Fibroblast of lung (primary cell): Measurements from ENCODE around the gene MEIS2. TPM values are rescaled to one million over a fixed set of nuclear protein-coding genes. Genes with fewer than 3 reads are reported as not detected.

Source experiments
- DNase-seq, 2 donors: peaks; one replicate each; pipeline versions ENCODE4 v3.0.0 to v3.0.0-alpha.2; 2010; ENCODE audit warnings: low read depth in 2 of 2
- H2AFZ ChIP-seq: 2 replicates; pipeline ENCODE4 v1.5.1; 2012; ENCODE audit warnings: low read length, control low read depth, inconsistent platforms
- H3K27ac ChIP-seq: 2 replicates; pipeline ENCODE4 v1.5.1; 2011; ENCODE audit warnings: low read length, control low read depth; ENCODE audit not compliant: insufficient read depth
- H3K27me3 ChIP-seq: 2 replicates; pipeline ENCODE4 v1.5.1; 2011; ENCODE audit warnings: mild to moderate bottlenecking, low read length; ENCODE audit not compliant: control insufficient read depth, insufficient read depth
- H3K36me3 ChIP-seq: 2 replicates; pipeline ENCODE4 v1.5.1; 2011; ENCODE audit warnings: low read length; ENCODE audit not compliant: control insufficient read depth, insufficient read depth
- H3K4me1 ChIP-seq: 2 replicates; pipeline ENCODE4 v1.5.1; 2011; ENCODE audit warnings: low read length; ENCODE audit not compliant: control insufficient read depth, insufficient read depth; ENCODE audit errors: extremely low read depth
- H3K4me2 ChIP-seq: 2 replicates; pipeline ENCODE4 v1.5.1; 2011; ENCODE audit warnings: low read length, control low read depth; ENCODE audit not compliant: insufficient read depth; ENCODE audit errors: extremely low read depth
- H3K4me3 ChIP-seq, 4 experiments: fragments of 200-600 bp in 1 of 4; sonication (generic) in 1 of 4; replicated peaks in 1 of 4; 2 replicates each; pipeline ENCODE4 v1.5.1; 2011 to 2016; ENCODE audit warnings: low read length in 4 of 4, low read depth in 3 of 4, mild to moderate bottlenecking in 3 of 4, control low read depth in 2 of 4, inconsistent platforms in 1 of 4, mixed read lengths in 1 of 4; ENCODE audit not compliant: insufficient read depth in 1 of 4; ENCODE audit errors: control extremely low read depth in 1 of 4
- H3K79me2 ChIP-seq: 2 replicates; pipeline ENCODE4 v1.5.1; 2012; ENCODE audit warnings: mild to moderate bottlenecking, low read length, inconsistent platforms; ENCODE audit not compliant: control insufficient read depth, insufficient read depth
- H3K9ac ChIP-seq: 2 replicates; pipeline ENCODE4 v1.5.1; 2011; ENCODE audit warnings: mild to moderate bottlenecking, low read length, control low read depth; ENCODE audit not compliant: insufficient read depth
- H3K9me3 ChIP-seq: 2 replicates; pipeline ENCODE4 v1.5.1; 2012; ENCODE audit warnings: low read depth, low read length; ENCODE audit not compliant: control insufficient read depth, insufficient read depth
- H4K20me1 ChIP-seq: 2 replicates; pipeline ENCODE4 v1.5.1; 2011; ENCODE audit warnings: low read length; ENCODE audit not compliant: control insufficient read depth, insufficient read depth; ENCODE audit errors: extremely low read depth
- EZH2 ChIP-seq: IDR thresholded peaks from 2 replicates; pipeline ENCODE4 v1.5.1; 2012; ENCODE audit warnings: low read length, control low read depth, mild to moderate bottlenecking; ENCODE audit errors: missing control alignments
- polyA plus RNA-seq, 2 donors: library from polyadenylated mRNA; depleted of rRNA in 1 of 2; stranded (reverse) in 1 of 2; unstranded in 1 of 2; fragments of >200 nt; gene quantifications; 2 replicates each; pipeline ENCODE4 v1.2.1, GENCODE V29; 2011 to 2012; ENCODE audit warnings: missing spikeins in 1 of 2
- total RNA-seq: library from RNA; depleted of rRNA; stranded (reverse); fragments of >200 nt; gene quantifications from 2 replicates; pipeline ENCODE4 v1.2.1, GENCODE V29; 2014
- TF ChIP-seq, protein P1 (sequence below), 2 donors: IDR thresholded peaks in 1 of 2; conservative IDR thresholded peaks in 1 of 2; 1 replicate in 1 of 2; 2 replicates in 1 of 2; pipeline ENCODE4 v1.5.1; 2011 to 2012; ENCODE audit warnings: low read length in 2 of 2, control low read depth in 1 of 2, inconsistent platforms in 1 of 2, low read depth in 1 of 2, mild to moderate bottlenecking in 1 of 2

The MEIS2 gene
- total and polyA plus RNA-seq, 2 donors (not counting 1 experiment from before 2014, with no cell fraction given) = 31.0 to 37.1 TPM

DNA sequence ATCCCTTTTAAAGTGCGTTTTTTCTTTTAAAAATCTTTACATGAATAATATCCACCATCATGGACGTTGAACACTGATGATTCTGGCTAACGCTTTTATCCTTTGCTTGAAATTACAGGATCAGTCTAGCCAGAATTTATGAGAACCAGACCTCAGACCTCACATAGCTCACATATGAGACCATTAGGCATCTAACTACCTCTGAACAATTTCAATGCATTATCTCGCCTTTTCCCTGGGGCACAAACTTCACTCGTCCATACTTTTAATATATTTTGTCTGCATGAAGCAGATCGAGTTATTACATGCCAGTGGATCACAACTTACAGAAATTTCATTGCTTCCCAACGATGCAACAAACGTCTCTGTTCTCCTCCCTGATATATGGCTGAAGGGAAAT is 105.6 kb downstream of the MEIS2 start:
- Histone ChIP-seq H3K4me1 (no peaks in the 10 kb centered on the region), H2AFZ (no peak overlapping the region), H3K27ac (no peak overlapping the region), H3K4me2 (no peak overlapping the region), H3K79me2 (no peaks in the 10 kb centered on the region), H3K36me3 (no peaks in the 10 kb centered on the region), H3K9me3 (no peaks in the 10 kb centered on the region), H3K27me3 (no peaks in the 10 kb centered on the region), H4K20me1 (no peaks in the 10 kb centered on the region), H3K9ac (no peak overlapping the region), H3K4me3 (no peak overlapping the region)
- no peak for TF ChIP-seq EZH2
- TF ChIP-seq, protein P1, sequence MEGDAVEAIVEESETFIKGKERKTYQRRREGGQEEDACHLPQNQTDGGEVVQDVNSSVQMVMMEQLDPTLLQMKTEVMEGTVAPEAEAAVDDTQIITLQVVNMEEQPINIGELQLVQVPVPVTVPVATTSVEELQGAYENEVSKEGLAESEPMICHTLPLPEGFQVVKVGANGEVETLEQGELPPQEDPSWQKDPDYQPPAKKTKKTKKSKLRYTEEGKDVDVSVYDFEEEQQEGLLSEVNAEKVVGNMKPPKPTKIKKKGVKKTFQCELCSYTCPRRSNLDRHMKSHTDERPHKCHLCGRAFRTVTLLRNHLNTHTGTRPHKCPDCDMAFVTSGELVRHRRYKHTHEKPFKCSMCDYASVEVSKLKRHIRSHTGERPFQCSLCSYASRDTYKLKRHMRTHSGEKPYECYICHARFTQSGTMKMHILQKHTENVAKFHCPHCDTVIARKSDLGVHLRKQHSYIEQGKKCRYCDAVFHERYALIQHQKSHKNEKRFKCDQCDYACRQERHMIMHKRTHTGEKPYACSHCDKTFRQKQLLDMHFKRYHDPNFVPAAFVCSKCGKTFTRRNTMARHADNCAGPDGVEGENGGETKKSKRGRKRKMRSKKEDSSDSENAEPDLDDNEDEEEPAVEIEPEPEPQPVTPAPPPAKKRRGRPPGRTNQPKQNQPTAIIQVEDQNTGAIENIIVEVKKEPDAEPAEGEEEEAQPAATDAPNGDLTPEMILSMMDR (conservative IDR thresholded peaks at IDR 0.05 in 1 of 2, IDR thresholded peaks at IDR 0.05 in 1 of 2; ENCODE audit: low read depth in 1 of 2, low read length in 2 of 2) = no peak
- DNase-seq = no peak

DNA sequence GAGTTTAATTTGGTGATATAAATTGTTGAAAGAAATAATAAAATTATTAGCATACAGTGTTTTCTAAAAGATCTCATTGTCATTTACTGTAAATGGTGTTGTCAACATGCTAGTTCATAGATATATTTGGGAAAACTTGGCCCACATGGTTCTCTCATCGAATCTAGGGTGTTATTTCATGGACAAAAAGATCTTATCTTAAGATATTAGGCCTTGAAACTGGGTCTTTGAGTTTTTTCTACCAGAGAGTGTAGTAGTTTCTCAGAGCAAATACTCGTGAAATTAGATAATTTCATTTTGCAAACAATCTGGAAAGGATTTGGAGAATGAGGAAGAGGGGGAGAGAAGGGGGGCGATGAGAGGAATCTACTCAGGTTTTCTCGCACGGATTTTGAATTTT is 107.9 kb downstream of the MEIS2 start:
- TF ChIP-seq EZH2 = no peak
- TF ChIP-seq, protein P1 (conservative IDR thresholded peaks at IDR 0.05 in 1 of 2, IDR thresholded peaks at IDR 0.05 in 1 of 2; ENCODE audit: low read depth in 1 of 2, low read length in 2 of 2) = no peak
- no peak overlapping the region for H3K27ac ChIP-seq

DNA sequence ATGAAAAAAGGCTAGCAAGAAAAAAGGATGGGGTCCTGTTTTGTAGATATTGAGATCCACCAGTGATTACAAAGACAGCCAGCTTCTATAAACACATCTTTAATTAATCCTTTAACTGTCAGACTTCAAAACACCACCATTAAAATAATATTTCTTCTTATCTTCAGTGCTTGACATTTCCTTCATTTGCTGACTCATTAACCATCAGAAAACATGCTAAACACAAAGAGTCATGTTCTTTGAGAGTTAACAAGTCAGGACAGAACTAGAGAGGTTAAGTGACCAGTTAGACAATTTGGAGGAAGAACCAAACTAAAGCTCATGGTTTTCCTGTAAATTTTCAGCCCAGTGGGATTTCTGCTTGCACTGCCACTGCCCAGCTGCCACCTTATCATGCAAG is 111.4 kb downstream of the MEIS2 start:
- Histone ChIP-seq H3K36me3 (no peaks in the 10 kb centered on the region), H3K27me3 (no peaks in the 10 kb centered on the region), H3K27ac (no peak overlapping the region), H3K4me3 (no peak overlapping the region), H3K9ac (no peak overlapping the region), H4K20me1 (no peaks in the 10 kb centered on the region), H3K79me2 (no peaks in the 10 kb centered on the region), H3K4me1 (no peaks in the 10 kb centered on the region), H3K9me3 (no peaks in the 10 kb centered on the region), H3K4me2 (no peak overlapping the region), H2AFZ (no peak overlapping the region)
- DNase-seq = peak in 1 of 2 donors; percentile 49
- TF ChIP-seq EZH2 = no peak
- TF ChIP-seq, protein P1 (conservative IDR thresholded peaks at IDR 0.05 in 1 of 2, IDR thresholded peaks at IDR 0.05 in 1 of 2; ENCODE audit: low read depth in 1 of 2, low read length in 2 of 2) = no peak

More for the DNA sequence above, 107.9 kb downstream of the MEIS2 start:
- no peaks in the 10 kb centered on the region for H3K36me3 ChIP-seq
- no peaks in the 10 kb centered on the region for H4K20me1 ChIP-seq
- no peaks in the 10 kb centered on the region for H3K4me1 ChIP-seq
- no peak overlapping the region for H3K4me2 ChIP-seq
- H3K79me2 ChIP-seq = no peaks in the 10 kb centered on the region
- H3K4me3 ChIP-seq = no peak overlapping the region
- no peak overlapping the region for H3K9ac ChIP-seq
- no peak overlapping the region for H2AFZ ChIP-seq
- no peak for DNase-seq
- no peaks in the 10 kb centered on the region for H3K9me3 ChIP-seq
- H3K27me3 ChIP-seq = no peaks in the 10 kb centered on the region
